ENCODE measurements around the gene AGBL1.
"Not testable (repeated sequence)": the region's sequence is repeated elsewhere in the genome, so short reads cannot be mapped to it uniquely, and the experiment has no call there.

The AGBL1 gene

DNA sequence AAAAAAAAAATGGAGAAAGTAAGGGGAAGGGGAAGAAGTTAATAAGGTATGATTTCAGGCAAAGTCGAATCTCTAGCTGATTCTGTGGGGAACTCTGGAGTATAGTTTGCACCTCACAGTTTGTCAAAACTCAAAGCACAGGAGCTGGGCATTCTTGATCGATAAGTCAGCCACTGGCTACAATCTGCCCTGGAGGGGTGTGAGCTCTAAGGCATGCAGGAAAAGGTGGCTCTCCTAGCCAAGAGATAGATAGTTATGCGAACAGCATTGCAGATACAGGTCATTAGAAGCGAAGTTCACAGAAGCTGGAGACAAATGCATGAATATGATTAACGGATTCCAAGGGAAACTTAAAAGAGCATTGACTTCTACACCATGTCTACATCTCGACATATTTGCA lies 952.6 kb downstream of the AGBL1 start:
- DNase-seq: no peak

DNA sequence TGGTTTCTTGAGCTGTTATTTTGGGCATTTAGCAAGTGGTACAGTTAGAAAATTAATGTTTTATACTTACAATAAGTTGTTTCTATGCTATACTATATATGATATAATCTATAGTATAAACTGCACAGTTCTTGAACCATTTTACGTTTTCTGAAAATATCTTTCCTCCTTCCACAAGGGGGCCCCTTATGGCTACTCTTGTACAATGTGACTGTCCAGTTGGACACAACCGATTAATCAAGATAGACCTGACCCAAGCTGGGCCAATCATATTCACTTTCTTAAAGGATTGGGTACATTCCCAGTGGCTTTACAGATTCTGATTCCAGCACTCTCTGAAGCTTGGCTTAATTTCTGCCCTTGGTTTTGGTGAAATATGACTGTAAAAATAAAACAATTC lies 953.4 kb downstream of the AGBL1 start:
- no peak for DNase-seq

DNA sequence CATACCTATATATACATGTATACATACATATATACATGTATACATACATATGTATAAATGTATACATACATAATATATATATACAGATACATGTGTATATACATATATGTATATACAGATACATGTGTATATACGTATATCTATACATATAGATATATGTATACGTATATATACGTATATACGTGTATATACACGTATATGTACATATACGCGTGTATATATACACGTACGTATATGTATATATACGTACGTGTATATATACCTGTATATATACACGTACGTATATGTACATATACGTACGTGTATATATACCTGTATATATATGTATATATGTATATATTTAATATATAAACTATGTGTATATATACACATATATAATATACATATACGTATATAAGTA lies 955.2 kb downstream of the AGBL1 start:
- DNase-seq: no peak

DNA sequence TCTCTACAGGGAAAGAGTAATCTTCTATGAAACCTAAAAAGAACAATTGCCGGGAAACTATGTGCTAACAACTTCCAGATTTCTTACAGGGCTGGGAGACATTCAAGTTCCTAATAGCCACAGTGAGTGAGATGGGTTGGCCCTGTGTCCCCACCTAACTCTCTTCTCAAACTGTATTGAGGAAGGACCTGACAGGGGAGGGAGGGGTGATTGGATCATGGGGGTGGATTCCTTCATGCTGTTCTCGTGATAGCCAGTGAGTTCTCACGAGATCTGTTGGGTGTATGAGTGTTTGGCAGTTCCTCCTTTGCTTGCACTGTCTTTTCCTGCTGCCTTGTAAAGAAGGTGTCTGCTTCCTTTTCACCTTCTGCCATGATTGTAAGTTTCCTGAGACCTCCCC lies 958.7 kb downstream of the AGBL1 start:
- DNase-seq: no peak

DNA sequence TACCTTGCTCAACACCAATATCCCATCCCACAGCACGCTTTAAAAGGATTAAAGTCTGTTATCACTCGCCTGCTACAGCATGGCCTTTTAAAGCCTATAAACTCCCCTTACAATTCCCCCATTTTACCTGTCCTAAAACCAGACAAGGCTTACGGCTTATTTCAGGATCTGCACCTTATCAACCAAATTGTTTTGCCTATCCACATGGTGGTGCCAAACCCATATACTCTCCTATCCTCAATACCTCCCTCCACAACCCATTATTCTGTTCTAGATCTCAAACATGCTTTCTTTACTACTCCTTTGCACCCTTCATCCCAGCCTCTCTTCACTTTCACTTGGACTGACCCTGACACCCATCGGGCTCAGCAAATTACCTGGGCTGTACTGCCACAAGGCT lies 962.9 kb downstream of the AGBL1 start:
- not testable (repeated sequence) for DNase-seq

DNA sequence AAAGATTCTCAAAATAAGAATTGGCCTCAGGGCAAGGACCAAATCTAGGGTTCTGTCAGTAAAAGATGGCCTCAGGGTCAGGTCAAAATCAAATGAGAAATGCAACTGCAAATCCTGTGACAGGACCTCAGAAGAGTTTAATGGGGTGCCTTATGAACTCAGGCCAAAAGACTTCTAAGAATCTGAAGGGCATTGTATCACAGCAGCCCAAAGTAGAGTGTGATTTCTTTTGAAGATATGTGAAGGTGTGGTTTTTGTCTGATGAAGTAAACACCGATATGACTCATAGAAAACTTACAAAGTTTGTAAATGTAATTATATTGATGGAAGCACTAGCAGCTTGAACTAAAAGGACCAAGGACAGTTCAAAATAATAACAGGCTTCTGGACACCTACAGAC lies 966.1 kb downstream of the AGBL1 start:
- DNase-seq: no peak

DNA sequence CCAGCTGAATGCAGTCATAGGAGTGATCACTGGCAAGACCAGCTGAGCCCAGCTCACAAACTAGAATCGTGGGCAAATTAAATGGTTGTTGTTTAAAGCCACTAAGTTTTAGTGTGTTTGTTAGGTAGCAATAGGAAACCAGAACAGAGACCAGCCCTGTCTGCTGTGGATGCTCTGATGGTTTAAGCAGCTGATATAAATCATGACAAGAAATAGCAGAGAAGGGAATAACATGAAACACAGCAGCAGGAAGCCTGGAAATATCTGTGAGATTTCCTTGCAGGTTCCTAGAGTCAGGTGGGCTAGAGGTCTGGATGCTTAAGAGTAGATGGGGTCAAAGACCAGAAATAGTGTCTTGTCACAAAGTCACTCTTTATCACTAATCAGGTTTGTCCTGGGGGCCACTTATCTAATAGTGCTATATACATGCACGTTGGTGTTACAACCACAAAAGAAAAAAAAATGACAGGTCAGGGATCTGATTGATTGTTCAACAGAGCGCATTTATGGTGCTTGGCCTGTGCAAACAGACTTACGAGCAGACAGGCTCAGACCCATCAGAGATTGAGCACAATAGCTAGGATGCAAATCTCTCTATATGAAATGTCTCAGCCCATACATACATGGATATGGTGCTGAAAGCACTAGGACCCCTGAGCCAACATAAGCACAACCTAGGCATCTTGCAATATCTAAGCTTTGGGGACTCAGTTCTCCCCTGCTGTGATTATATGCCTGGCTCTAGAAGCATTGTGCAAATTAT lies 967.7 kb downstream of the AGBL1 start:
- no peak for DNase-seq
